NT2/D1 (cell line): ENCODE measurements around the gene SETMAR.

ENCODE experiments used
- SUZ12 ChIP-seq: IDR thresholded peaks from 2 replicates; pipeline ENCODE4 v1.6.1; 2011; ENCODE audit not compliant: insufficient read length, insufficient read depth; ENCODE audit errors: extremely low read depth
- YY1 ChIP-seq: IDR thresholded peaks from 2 replicates; pipeline ENCODE4 v1.6.1; 2011; ENCODE audit not compliant: insufficient read length, insufficient read depth
- ZNF274 ChIP-seq: IDR thresholded peaks from 2 replicates; pipeline ENCODE4 v1.6.1; 2011; ENCODE audit warnings: mild to moderate bottlenecking, low read depth, low read length

- no peak for TF ChIP-seq ZNF274
- TF ChIP-seq YY1, result no peak
- TF ChIP-seq SUZ12, result no peak
These were observed 14.1 kb upstream of the SETMAR start for GRCh38 chr3:4289044-4289443.
